Right renal cortex interstitium (tissue), 3 donors: ENCODE results near the gene POLA1. TPM values are rescaled to one million over a fixed set of nuclear protein-coding genes. Genes with fewer than 3 reads are reported as not detected.

ENCODE experiments used
- DNase-seq, 3 donors: peaks; one replicate each; pipeline ENCODE4 v3.0.0-alpha.2; 2013; ENCODE audit warnings: low read depth in 3 of 3, low spot score in 2 of 3
- polyA plus RNA-seq, 3 donors: library from polyadenylated mRNA; unstranded; fragments of 120-200 nt; gene quantifications; one replicate each; pipeline ENCODE4 v1.2.1, GENCODE V29; 2013; ENCODE audit not compliant: insufficient read length in 3 of 3

Gene POLA1
- polyA plus RNA-seq, 3 donors, result 17.7 to 19.8 (median 18.5) TPM

- DNase-seq, result no peak
These were observed 325.0 kb downstream of the POLA1 start for GRCh38 chrX:25018682-25019081.

GRCh38 chrX:25019707-25020390 lies 326.1 kb downstream of the POLA1 start:
- DNase-seq, result no peak

GRCh38 chrX:25020391-25020904 lies 326.7 kb downstream of the POLA1 start:
- DNase-seq, result no peak

GRCh38 chrX:25020905-25021449 lies 327.3 kb downstream of the POLA1 start:
- DNase-seq, result no peak

DNA sequence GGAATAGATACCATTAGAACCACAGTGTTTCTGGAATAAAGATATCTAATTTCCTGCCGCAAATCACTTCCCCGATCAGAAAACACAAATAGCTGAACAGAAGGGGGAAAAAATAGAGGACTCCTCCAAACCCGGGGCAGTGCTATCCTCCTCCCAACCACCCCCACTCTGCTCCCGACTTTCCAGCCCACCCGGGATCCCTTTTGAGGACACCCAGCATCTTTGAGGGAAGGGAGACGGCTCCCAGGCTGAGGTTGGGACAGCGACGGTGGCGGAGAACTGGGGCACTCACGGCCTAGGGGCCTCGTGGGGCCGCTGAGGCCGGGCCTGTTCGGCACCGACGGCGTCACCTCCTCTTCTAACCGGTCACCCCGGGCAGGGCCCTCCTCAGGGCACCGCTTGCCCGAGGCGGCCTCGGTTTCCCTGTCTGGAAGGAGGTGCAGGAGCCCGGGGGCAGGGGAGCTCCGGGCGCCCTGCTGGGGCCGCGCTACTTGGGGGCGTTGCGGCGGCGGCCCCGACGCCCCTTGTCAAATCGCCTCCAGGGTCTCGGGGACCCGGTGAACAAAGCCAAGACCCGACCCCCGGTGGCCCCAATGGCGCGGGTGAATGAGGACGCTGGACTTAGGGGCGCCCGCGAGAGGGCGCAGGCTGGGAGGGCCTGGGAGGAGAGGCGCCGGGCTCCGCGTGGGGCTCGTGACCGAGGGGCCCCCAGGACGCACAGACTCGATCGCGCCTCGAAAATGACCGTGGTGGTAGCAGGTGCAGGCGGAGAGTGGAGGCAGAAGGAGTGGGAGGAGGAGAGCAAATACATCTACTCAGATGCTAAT lies 329.0 kb downstream of the POLA1 start:
- no peak for DNase-seq

- no peak for DNase-seq
These were observed 330.2 kb downstream of the POLA1 start for GRCh38 chrX:25023908-25024307.

GRCh38 chrX:25025615-25026014 lies 331.9 kb downstream of the POLA1 start:
- DNase-seq, result no peak

- DNase-seq, result no peak
These were observed 332.9 kb downstream of the POLA1 start for GRCh38 chrX:25026576-25026975.

DNA sequence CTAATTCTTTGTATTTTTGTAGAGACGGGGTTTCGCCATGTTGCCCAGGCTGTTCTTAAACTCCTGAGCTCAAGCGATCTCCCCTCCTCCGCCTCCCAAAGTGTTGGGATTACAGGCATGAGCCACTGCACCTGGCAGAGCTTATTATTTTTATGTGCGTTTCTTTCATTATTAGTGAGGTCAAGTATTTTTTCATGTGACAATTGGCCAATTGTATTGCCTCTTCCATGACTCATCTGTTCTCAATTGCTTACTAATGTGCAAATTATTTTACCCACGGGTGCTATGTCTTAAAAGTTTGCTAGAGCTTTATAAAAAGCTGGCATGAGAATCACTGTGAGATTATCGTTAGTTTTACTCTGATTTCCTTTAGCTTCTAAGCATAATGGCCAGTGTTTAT lies 335.0 kb downstream of the POLA1 start:
- no peak for DNase-seq

GRCh38 chrX:25029288-25029825 lies 335.6 kb downstream of the POLA1 start:
- DNase-seq, result no peak

- DNase-seq, result no peak
These were observed 341.2 kb downstream of the POLA1 start for GRCh38 chrX:25034889-25035288.

GRCh38 chrX:25039036-25039435 lies 345.3 kb downstream of the POLA1 start:
- DNase-seq, result no peak

GRCh38 chrX:25043192-25043591 lies 349.5 kb downstream of the POLA1 start:
- no peak for DNase-seq

Other genes starting within 250 kb of the POLA1 start
- gene PDK3, start 228.6 kb upstream of the POLA1 start, polyA plus RNA-seq, result 10 to 100 TPM in 1 of 3 donors, 1 to 10 TPM in 2; 7.9 to 11.0 (median 9.1) TPM
- 1 to 10 TPM; 2.8 to 4.1 (median 3.1) TPM for gene PCYT1B, start 46.6 kb upstream of the POLA1 start, polyA plus RNA-seq